Suprapubic skin (tissue), 3 donors: Measurements from ENCODE around the gene PTBP3.

Experiments used
- POLR2A ChIP-seq, 2 donors: fragments of 450-650 bp; IDR thresholded peaks; one replicate each; pipeline ENCODE4 v1.6.1; 2017; ENCODE audit warnings: antibody characterized with exemption in 2 of 2, mild to moderate bottlenecking in 2 of 2, moderate library complexity in 2 of 2
- TF ChIP-seq, protein P1 (sequence below), 2 donors: fragments of 200-600 bp in 1 of 2; fragments of 450-650 bp in 1 of 2; sonication (generic) in 1 of 2; IDR thresholded peaks; one replicate each; pipeline ENCODE4 v1.5.1; 2016 to 2019; ENCODE audit warnings: antibody characterized with exemption in 2 of 2, mild to moderate bottlenecking in 1 of 2, moderate library complexity in 1 of 2

DNA sequence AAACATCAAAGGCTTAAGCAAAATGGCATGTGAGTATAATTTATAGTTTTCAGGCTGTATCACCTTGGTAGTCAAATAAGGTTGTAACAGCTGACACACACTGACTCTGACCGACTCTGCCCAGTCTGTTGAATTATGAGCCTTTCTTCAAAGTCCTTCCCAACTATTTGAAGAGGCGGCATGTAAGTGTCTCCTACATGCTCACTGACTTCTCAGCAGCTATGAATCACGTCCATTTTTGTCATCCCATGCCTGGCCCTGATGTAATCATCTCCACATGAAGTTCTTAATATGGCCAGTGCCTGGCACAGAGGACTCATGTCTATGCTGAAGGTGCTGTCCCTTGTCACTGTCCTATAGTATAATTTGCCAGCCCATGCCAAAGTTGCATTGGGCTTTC lies 5.1 kb upstream of the PTBP3 start:
- TF ChIP-seq, protein P1, sequence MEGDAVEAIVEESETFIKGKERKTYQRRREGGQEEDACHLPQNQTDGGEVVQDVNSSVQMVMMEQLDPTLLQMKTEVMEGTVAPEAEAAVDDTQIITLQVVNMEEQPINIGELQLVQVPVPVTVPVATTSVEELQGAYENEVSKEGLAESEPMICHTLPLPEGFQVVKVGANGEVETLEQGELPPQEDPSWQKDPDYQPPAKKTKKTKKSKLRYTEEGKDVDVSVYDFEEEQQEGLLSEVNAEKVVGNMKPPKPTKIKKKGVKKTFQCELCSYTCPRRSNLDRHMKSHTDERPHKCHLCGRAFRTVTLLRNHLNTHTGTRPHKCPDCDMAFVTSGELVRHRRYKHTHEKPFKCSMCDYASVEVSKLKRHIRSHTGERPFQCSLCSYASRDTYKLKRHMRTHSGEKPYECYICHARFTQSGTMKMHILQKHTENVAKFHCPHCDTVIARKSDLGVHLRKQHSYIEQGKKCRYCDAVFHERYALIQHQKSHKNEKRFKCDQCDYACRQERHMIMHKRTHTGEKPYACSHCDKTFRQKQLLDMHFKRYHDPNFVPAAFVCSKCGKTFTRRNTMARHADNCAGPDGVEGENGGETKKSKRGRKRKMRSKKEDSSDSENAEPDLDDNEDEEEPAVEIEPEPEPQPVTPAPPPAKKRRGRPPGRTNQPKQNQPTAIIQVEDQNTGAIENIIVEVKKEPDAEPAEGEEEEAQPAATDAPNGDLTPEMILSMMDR (IDR thresholded peaks at IDR 0.05): no peak
- no peak for TF ChIP-seq POLR2A (IDR thresholded peaks at IDR 0.05)
